Epithelial cell of esophagus (primary cell): Measurements from ENCODE around the gene SMNDC1.
A peak's percentile ranks its signal among the peaks of the same experiment; 100 is the strongest.
"Not testable (repeated sequence)": the region's sequence is repeated elsewhere in the genome, so short reads cannot be mapped to it uniquely, and the experiment has no call there.

ENCODE experiments used
- DNase-seq: peaks from one replicate; pipeline ENCODE4 v3.0.0; 2010; ENCODE audit warnings: low read depth
- H3K4me3 ChIP-seq: 2 replicates; pipeline ENCODE4 v1.5.1; 2011; ENCODE audit warnings: mild to moderate bottlenecking, low read length, control low read depth
- TF ChIP-seq, protein P1 (sequence below): IDR thresholded peaks from 2 replicates; pipeline ENCODE4 v1.5.1; 2011; ENCODE audit warnings: low read depth, mild to moderate bottlenecking, low read length, control low read depth, inconsistent platforms; ENCODE audit not compliant: insufficient read depth; ENCODE audit errors: missing control alignments

SMNDC1 gene

DNA sequence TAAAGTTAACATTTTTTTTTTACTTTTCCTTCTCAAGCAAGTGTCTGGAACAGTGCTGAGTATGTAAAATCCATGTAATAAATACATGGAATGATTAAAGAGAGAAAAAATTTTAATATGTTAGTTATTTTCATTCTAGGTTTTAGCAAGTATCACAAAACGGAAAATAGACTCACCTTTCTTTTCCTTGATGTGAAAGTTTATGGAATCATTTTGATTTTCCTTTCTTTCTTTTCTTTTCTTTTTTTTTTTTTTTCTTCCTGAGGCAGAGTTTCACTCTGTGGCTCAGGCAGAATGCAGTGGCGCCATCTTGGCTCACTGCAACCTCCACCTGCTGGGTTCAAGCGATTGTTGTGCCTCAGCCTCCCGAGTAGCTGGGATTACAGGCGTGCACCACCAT lies 28.1 kb downstream of the SMNDC1 start:
- no peak overlapping the region for H3K4me3 ChIP-seq
- DNase-seq: no peak
- TF ChIP-seq, protein P1, sequence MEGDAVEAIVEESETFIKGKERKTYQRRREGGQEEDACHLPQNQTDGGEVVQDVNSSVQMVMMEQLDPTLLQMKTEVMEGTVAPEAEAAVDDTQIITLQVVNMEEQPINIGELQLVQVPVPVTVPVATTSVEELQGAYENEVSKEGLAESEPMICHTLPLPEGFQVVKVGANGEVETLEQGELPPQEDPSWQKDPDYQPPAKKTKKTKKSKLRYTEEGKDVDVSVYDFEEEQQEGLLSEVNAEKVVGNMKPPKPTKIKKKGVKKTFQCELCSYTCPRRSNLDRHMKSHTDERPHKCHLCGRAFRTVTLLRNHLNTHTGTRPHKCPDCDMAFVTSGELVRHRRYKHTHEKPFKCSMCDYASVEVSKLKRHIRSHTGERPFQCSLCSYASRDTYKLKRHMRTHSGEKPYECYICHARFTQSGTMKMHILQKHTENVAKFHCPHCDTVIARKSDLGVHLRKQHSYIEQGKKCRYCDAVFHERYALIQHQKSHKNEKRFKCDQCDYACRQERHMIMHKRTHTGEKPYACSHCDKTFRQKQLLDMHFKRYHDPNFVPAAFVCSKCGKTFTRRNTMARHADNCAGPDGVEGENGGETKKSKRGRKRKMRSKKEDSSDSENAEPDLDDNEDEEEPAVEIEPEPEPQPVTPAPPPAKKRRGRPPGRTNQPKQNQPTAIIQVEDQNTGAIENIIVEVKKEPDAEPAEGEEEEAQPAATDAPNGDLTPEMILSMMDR: no peak

DNA sequence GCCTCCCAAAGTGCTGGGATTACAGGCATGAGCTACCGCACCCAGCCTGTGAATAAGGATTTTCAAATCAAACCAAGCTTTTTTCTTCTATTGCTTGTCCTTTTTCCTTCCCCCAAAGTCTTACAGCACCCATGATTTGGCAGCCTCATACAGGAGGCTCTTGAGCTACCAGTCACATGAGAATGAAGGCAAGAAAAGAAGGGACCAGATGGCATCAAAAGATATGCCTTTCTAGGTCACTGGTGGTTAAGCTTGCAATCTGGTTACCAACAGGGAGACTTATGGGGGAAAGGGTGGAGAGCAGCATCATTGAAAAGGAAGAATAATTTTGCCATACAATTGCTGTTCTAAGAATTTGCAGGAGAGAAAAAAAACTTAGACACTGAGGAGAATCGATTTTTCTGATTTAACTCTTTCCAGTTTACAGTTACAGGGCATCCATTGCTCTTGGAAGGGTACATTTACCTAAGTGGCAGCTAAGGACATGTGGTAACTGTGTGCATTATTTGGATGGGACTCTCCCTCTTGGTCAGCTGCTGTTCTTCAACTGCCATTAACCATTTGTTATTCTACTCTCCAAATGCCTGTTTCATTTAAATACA lies 29.5 kb downstream of the SMNDC1 start:
- H3K4me3 ChIP-seq: no peak overlapping the region
- no peak for DNase-seq
- TF ChIP-seq, protein P1: no peak

DNA sequence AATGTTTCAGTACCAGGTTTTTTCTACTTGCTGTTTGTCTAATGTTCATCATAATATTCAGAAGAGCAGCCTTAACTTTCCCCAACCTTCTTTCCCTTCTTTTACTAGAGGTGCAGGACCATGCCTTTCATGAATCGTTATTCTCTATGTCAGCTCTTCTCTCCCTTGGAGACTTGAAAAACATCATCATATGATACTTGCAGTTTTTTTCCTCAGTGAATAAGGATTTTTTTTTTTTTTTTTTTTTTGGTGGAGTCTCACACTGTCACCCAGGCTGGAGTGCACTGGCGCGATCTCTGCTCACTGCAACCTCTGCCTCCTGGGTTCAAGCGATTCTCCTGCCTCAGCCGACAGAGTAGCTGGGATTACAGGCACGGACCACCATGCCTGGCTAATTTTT lies 30.1 kb downstream of the SMNDC1 start:
- DNase-seq: no peak

DNA sequence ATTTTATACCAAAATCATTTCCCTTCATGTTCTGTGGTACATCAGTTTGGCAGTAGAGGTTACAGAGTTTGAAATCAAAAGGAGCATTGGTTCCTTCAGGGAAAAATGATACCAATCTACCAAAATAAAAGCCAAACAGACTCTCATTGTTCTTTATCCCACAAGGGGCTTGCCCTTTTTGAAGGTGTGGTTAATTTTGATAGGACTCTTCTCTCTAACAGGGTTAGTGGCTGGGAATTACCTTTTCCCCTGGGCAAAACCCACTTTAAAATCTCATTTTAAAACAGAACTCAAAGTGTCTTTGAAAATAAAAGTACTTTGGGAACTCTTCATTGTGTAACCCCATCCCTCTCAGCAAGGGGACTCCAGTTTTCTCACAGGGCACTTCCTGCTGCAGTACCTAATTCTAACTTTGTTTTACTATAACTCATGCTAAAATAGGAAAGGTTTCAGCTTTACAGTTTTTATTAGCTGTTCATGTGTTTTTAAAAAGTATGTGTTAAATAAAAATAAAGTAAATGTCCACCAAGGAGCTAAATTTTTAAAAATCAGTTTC lies 30.6 kb downstream of the SMNDC1 start:
- H3K4me3 ChIP-seq: no peak overlapping the region
- no peak for DNase-seq
- TF ChIP-seq, protein P1: no peak

More for the DNA sequence above, 30.1 kb downstream of the SMNDC1 start:
- TF ChIP-seq, protein P1: no peak
- no peak overlapping the region for H3K4me3 ChIP-seq

DNA sequence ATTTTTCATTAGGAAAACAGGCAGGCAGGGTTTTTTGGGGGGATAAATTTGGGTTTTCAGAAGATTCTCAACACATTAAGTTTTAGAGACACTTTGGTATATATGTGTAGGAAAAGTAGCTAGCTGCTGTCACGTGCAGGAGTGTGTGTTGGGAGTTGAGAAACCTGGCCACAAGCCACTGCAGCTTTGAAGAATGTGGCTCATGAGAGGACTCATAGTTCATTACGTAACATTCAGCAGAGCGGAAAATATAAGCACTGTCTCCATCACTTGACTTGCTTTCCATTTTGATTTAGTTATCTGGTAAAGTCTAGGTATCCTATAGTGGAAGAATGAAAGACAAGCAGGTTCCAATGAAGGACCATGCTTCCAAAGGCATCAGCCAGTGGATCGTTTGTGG lies 31.2 kb downstream of the SMNDC1 start:
- peak; percentile 91 for DNase-seq
- no peak overlapping the region for H3K4me3 ChIP-seq
- TF ChIP-seq, protein P1: no peak

DNA sequence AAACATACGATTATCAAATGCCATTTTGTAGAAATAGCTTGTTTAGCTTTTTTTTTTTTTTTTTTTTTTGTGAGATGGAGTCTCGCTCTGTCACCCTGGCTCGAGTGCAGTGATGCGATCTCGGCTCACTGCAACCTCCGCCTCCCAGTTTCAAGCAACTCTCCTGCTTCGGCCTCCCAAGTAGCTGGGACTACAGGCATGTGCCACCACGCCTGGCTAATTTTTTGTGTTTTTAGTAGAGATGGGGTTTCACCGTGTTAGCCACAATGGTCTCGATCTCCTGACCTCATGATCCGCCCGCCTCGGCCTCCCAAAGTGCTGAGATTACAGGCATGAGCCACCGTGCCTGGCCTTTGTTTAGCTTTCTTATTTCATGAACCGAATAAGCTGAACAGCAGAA lies 31.7 kb downstream of the SMNDC1 start:
- DNase-seq, H3K4me3 ChIP-seq: not testable (repeated sequence)

DNA sequence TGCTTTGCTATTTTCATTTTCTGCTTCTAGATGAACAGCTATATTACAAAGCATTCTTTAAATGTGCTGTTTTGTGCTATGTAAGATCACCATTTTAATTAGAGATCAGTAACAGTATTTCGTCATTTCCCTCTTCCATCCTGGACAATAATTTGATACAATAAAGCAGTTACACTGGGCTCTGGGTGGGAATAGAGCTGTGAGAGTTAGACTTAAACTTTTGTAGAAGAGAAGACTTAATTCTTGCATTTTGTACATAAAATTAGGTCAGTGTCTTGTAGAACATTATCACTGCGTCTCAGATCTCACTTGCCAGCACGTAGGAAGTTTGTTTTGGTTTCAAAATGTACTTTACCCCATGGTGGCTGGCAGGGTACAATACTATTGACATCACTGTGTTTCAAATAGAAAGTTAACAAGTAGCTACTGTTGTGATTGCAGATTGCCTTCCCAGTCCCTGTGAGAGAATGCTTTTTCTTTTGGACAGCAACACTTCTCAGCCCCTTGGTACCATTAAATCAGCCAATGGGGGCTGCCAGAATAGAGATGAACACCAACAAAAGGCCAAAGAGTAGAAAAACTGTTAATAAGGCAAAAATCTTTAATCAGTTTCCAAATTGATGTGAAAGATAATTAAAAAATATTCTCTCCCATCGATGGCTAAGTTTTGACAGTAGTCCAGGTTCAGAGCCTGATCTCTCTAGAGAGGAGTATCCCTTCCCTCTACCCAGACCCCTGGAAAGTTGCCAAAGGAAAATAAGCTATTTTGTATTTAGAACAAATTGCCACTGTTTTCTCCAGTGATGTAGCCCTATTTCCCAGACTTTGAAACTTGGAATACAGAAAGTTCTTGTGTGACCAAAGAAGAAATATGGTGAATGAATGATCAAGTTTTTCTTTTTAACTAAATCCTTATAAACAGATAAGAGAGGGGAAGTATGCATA lies 35.1 kb downstream of the SMNDC1 start:
- TF ChIP-seq, protein P1: no peak
- no peak overlapping the region for H3K4me3 ChIP-seq
- DNase-seq: no peak
